ENCODE results near the gene CLMN.
A peak's percentile ranks its signal among the peaks of the same experiment; 100 is the strongest.

CLMN gene

DNA sequence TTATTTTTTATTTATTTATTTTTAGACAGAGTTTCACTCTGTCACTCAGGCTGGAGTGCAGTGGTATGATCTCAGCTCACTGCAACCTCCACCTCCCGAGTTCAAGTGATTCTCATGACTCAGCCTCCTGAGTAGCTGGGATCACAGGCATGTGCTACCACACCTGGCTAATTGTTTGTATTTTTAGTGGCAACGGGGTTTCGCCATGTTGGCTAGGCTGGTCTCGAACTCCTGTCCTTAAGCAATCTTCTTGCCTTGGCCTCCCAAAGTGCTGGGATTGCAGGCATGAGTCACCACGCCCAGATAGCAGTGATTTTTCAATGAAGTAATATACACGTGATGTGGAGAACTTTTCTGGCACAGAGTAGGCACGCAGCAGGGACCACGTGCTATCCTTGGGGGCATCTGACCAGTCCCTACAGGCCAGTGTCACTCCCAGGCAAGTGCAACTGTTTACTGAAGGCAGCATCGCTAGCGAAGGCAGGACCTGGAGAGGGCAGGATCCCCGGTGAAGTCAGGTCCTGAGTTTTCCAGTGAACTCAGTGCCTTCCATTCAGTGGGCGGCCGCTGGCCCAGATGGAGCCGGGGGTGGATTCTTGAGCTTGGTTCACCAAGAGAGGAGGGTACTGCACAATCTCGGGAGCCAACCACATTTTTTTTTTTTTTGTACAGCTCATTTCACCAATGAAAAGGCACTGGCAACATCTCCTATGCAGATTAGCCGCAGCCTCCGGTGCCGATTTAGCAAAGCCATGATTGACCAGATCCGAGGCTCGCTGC is 11.1 kb upstream of the CLMN start:
- peak; percentile 49 for DNase-seq (ENCODE audit: low spot score)
- H3K4me3 ChIP-seq, result no peak overlapping the region
- TF ChIP-seq, protein P1, sequence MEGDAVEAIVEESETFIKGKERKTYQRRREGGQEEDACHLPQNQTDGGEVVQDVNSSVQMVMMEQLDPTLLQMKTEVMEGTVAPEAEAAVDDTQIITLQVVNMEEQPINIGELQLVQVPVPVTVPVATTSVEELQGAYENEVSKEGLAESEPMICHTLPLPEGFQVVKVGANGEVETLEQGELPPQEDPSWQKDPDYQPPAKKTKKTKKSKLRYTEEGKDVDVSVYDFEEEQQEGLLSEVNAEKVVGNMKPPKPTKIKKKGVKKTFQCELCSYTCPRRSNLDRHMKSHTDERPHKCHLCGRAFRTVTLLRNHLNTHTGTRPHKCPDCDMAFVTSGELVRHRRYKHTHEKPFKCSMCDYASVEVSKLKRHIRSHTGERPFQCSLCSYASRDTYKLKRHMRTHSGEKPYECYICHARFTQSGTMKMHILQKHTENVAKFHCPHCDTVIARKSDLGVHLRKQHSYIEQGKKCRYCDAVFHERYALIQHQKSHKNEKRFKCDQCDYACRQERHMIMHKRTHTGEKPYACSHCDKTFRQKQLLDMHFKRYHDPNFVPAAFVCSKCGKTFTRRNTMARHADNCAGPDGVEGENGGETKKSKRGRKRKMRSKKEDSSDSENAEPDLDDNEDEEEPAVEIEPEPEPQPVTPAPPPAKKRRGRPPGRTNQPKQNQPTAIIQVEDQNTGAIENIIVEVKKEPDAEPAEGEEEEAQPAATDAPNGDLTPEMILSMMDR (IDR thresholded peaks at IDR 0.05), result no peak
- H3K27ac ChIP-seq, result no peak overlapping the region

- TF ChIP-seq, protein P1 (IDR thresholded peaks at IDR 0.05), result no peak
- peak; percentile 38 for DNase-seq (ENCODE audit: low spot score)
- Histone ChIP-seq H3K4me3 (no peak overlapping the region), H3K27ac (no peak overlapping the region)
Measured at GRCh38 chr14:95329941-95330340, 10.2 kb upstream of the CLMN start.

DNA sequence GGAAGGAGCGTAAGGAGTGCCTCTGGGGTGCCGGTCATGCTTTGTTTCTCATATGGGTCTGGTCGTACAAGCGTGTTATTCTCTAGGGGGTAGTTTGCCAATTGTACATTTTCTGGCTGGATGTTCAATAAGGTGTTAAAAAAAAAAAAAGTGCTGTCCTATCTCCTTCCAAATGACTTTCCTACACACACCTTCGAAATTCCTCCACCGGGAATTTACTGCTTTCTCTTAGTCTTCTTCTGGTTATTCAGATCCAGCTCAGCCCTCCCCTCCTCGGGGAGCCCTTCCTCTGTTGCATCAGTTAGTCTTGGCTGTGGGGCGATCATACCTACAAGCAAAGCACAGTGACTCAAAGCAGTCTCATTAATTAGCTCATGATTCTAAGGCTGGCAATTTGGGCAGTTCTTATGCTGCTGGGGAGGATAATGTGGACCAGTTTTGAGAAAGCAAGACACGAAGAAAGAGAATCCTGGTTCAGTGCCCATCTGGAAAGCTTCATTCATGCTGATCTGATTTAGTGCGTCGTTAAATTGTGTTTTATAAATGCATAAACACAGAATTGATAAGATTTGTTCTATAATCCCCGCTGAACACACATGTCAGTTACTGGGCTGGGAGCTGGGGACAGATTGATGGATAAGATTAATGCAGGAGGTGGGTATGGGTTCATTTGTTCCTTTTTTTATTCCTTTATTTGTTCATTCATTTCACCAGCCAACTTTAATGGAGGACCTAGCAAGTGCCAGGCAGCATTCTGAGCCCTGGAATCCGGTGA is 9.2 kb upstream of the CLMN start:
- H3K4me3 ChIP-seq, result no peak overlapping the region
- TF ChIP-seq, protein P1 (IDR thresholded peaks at IDR 0.05), result no peak
- peak; percentile 7 for DNase-seq (ENCODE audit: low spot score)
- no peak overlapping the region for H3K27ac ChIP-seq

- no peak for DNase-seq (ENCODE audit: low spot score)
- TF ChIP-seq, protein P1 (IDR thresholded peaks at IDR 0.05), result no peak
- no peak overlapping the region for H3K27ac ChIP-seq
- no peak overlapping the region for H3K4me3 ChIP-seq
Measured at GRCh38 chr14:95327558-95328374, 8.1 kb upstream of the CLMN start.

GRCh38 chr14:95326987-95327386 is 7.3 kb upstream of the CLMN start:
- Histone ChIP-seq H3K27ac (no peak overlapping the region), H3K4me3 (no peak overlapping the region)
- DNase-seq (ENCODE audit: low spot score), result no peak
- TF ChIP-seq, protein P1 (IDR thresholded peaks at IDR 0.05), result no peak

DNA sequence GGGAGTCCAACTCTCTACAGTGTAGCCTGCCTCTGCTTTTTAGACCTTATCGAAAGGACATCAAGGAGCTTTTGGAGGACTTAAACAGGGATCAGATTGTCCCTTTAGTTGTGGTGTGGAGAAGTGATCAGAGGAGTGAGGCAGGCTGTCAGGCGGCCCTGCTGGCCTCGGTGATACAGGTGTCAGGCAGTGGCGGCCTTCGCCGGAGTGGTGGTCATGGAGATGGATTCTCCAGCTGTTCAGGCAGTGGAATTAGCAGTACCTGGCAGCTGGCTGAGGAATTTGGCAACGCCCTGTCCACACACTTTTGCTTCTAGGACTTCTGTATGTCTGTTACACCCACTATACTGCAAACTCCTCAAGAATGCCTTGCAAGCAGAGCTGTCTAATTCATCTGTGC is 4.2 kb upstream of the CLMN start:
- DNase-seq (ENCODE audit: low spot score), result no peak
- TF ChIP-seq, protein P1 (IDR thresholded peaks at IDR 0.05), result no peak
- Histone ChIP-seq H3K27ac (no peak overlapping the region), H3K4me3 (no peak overlapping the region)
